GM21367 (cell line): ENCODE measurements around the gene ADGRD2.
"Not testable (repeated sequence)": the region's sequence is repeated elsewhere in the genome, so short reads cannot be mapped to it uniquely, and the experiment has no call there.

Experiments
- ATAC-seq: cut with Tn5 transposase; IDR thresholded peaks from one replicate; pipeline ENCODE4 v1.9.1; 2021; ENCODE audit not compliant: unreplicated experiment

ADGRD2 gene, protein sequence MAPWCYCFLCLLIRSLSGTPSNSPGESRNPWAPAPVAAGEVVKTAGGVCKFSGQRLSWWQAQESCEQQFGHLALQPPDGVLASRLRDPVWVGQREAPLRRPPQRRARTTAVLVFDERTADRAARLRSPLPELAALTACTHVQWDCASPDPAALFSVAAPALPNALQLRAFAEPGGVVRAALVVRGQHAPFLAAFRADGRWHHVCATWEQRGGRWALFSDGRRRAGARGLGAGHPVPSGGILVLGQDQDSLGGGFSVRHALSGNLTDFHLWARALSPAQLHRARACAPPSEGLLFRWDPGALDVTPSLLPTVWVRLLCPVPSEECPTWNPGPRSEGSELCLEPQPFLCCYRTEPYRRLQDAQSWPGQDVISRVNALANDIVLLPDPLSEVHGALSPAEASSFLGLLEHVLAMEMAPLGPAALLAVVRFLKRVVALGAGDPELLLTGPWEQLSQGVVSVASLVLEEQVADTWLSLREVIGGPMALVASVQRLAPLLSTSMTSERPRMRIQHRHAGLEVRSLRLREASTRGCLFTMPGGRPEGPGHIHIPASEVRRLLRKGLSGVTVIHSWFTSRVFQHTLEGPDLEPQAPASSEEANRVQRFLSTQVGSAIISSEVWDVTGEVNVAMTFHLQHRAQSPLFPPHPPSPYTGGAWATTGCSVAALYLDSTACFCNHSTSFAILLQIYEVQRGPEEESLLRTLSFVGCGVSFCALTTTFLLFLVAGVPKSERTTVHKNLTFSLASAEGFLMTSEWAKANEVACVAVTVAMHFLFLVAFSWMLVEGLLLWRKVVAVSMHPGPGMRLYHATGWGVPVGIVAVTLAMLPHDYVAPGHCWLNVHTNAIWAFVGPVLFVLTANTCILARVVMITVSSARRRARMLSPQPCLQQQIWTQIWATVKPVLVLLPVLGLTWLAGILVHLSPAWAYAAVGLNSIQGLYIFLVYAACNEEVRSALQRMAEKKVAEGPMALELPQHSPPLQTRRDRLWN

DNA sequence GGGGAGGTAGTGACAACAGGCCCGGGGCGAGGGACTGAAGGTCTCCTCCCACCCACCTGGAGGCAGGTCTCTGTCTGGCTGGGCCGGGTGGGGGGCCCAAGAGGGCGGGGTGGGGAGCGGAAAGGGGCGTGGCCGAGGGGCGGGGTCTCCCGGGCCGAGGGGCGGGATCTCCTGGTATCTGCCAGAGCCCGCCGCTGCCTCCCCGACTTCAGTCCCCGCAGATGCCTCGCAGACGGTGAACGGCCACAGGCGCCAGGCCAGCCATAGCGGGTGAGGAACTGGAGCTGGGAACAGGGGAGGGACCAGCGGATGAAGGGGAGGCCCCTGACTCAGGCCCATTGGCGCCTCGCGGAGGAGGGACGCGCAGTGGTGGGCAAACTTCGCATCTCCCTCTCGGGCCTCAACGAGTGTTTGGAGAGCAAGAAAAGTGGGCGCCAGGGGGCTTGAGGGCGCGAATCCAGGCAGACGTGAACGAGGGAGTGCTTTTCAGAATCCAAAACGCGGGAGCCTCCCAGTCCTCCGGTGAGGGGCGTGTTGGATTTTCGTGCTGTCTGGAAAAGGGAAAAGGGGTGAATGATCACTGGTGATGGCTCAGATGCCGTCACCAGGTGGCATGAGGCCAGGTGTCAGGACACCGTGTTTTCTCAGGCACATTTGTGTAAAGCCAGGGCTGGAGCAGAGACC, at the start of gene ADGRD2:
Gene ADGRD2 (plus strand): TSS at position 211 of the 684 bp plus-strand sequence. CDS start 1,216 bp downstream, outside the sequence.
- ATAC-seq: no peak

DNA sequence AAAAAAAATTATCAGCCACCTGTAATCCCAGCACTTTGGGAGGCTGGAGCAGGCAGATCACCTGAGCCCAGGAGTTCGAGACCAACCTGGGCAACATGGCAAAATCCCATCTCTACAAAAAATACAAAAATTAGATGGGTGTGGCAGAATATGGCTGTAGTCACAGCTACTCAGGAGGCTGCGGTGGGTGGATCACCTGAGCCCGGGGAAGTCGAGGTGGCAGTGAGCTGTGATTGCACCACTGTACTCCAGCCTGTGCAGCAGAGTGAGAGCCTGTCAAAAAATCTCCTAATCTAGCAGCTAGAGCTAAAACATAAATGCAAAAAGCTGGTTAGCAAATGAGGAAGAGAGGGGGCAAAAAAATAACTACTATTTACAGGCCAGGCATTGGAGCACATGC, 47.0 kb upstream of the ADGRD2 start:
- ATAC-seq: no peak

DNA sequence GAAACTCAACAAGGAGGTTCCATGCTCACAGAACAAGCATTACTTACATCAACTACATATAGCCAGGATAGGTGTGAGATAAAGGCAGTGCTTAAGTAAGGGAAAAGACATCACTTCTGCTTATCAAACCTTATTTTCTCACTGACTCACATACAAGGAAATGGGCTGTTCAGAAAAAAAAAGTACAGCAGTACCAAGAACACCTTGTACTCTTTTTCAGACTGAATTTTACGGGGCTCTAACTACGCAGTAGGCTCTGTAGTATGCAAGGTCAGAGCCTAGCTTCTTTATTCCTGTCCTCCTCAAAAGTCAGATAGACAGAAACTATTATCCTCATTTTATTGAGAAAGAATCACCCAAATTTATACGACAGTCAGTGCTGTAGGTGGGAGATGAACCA, 40.8 kb upstream of the ADGRD2 start:
- no peak for ATAC-seq

DNA sequence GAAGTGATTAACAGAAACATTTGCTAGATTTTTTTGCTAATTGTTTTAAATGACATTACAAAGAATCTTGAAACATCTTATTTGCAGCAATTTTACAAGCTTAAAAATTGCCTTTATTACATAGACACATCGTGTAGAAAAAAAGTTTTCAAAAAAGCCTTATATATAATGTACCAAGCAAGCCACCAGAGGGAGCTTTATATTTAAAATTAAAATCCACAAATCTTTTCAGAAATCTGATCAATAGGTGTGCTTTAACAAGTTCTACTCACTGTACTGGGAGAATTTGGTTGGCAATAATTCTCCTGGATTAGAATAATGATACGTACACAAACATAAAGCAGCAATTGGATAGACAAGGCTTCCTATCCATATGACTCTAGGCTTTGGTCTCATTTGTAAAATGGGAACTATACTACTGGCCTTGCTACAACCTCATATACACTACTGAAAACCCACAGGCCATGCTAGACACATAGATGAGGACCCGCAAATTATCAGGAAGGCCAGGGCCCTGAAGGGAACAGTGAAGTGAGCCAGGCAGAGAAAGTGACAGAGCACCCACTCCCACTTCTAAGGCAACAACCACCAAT, 39.8 kb upstream of the ADGRD2 start:
- ATAC-seq: no peak

DNA sequence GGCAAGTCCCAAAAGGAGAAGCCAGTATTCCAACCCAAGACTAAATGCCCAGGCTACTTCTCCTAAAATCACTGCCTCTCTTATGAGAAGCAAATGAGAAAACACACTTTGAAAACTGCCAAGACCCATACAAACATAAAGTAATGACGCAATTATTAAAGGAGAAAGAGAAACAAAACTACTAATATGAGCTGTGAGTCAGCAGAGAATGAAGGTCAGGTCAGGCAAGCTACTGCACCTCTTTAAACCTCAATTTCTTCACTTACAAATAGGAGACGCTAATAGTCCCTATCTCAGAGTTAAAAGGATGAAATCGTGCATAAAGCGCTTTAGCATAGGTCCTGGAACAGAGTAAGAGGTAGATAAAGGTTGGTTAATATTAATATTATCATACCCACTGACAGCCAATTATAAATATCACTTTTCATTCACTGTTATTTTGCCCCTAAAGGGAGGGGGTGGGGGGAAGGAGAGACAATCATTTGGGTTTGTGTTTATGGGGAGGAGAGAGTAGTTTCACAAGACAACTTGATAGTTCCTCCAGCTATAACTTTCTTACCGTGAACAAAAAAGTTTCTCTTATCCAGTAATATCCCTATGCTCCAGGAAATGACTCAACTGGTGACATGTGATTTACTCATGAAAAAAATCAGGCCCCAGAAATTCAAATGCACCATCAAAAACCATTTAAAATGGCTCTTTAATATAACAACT, 38.6 kb upstream of the ADGRD2 start:
- no peak for ATAC-seq

DNA sequence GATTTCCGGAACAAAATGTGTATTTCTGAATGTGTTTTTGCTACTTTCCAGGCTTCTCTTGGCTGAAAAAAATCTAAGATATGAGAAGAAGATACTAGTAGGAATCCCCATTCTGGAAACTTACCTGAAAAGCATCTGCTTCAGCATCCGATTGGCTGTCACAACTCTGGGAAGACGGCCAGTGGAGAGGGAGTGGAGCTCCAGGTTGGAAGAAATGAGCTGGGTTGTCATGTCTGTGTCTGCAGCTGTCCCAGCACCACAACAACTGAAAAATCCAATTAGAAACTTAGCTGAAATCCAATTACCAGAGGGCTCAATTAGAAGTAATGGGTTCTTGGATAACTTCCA, 38.0 kb upstream of the ADGRD2 start:
- ATAC-seq: no peak

DNA sequence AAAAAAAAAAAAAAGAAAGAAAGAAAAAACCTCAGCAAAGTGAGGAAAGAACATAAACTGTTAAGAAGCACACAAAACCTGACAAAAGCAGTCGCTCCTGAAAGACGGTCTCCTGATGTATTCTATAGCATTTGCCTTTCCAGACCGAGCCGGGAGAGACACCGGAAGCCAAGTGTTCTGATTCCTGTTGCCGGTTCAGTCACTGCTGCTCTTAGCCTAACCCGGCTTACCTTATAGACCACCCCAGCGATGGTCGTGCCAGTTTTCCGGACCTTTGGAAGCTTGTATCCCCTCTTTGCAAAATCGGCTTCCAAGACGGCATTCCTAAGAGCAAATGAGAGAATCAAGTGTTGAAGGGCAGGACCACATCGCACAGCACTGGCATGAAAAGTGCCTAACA, 35.6 kb upstream of the ADGRD2 start:
- ATAC-seq: no peak

DNA sequence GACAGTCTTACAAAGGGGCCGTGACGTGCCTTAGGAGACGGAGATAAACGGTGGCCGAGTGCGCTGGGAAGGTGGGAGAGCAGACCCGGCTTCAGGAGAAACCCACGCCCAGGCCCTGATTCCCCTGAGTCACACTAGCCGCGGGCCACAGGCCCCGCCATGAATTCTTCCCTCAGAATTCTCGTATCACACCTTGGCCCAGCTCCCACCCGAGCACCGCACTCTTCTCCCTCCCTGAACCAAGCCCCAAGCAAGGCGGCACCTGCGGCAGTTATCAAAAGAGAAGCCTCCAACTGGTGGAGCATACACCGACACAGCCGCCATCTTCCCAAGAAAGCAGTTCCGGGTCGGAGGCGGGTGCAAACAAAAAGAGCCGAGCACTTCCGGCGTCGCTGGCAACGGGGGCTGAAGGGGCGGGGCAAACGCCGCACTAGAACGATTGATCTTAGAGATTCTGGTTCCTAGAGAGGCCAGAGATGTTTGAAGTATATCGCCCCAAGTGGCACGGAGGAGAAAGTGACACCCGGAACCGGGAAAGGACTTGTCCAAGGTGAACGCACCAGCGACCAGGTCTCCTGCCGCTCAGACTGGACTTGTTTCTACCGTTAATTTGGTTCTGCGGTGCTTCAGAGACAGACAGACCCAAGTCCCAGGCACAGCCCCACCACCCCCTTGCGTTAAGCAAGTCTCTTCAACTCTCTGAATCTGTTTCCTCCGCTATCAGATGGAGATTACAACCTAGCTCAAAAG, 35.0 kb upstream of the ADGRD2 start, which contains the start of gene PSMB7:
Gene PSMB7 (minus strand): TSS at position 341 of the 750 bp plus-strand sequence. CDS start 17 bp downstream, at position 324.
- ATAC-seq: peak; percentile 87

DNA sequence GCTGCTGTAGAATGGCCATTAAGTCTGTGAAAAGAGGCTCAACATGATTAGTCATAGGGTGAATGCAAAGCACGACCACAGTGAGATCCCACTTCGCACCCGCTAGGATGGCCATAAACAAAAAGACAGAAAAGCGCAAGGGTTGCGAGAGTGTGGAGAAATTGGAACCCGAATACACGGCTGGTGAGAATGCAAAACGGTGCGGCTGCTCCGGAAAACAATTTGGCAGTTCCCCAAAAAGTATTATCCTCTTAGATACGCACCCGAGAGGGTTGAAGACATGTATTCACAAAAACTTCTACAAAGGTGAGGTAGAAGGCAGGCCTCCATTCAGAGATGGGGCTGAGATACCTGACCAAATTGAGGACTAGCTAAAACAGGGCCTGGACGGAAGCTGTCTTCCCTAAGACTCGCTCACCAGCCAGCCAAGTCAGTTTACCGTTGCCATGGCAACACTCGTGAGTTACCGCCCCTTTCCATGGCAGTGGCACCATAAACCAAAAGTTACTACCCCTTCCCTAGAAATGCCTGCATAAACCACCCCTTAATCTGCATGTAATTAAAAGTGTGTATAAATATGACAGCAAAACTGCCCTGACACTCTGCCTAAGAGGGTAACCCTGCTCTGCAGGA, 34.3 kb upstream of the ADGRD2 start:
- ATAC-seq: no peak

DNA sequence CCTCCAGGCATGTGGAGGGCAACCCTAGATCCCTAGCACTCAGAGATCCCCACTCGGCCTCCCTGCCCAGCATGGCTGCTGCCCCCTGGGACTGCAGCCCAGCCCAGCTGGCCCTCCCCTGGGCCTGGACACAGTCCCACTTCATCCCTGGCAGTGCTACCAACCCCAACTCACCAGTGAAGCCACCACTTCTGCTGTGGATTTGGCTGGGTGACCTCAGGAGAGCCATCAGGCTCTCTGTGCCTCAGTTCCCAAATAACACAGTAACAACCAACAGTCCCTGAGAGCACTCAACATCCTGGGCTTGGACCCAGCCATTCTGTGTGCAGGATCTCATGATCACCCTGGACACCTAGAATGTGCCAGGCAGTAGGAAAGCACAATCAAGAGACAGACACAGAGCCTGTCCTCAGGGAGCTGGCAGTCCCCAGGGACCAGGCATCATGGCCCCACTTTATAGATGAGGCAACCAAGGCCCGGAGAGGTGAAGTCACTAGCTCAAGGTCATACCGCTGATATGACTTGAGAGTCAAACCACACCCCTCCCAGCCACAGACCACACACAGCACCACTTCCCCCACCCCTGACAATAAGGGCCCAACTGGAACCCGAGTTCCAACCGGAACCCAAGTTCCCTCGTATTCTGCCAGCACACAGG, 30.3 kb upstream of the ADGRD2 start:
- ATAC-seq: no peak

DNA sequence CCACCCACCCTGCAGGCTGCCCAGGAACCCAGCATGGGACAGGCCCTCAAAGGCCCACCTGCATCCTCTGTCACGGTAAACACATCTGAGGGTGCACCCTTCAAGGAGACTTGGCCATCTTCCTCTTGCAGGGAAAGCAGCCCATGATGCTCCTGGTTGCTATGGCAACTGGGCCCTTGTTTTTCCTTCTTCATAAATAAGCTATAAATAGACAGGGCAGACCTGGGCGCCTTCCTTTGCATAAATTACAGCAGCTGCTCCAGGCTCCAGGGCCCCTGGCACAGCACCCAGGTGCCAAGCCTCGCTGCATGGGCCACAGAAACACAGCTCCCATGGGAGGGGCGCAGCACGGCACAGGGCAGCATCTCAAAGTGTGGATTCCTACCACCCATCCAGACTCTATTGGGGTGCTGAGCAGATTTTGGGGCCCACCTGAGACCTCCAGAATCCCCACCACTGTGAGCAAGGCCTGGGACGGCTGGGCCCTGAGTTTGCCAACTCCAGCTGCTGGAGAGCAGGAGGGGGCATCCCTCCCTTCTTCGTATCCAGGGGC, 29.2 kb upstream of the ADGRD2 start:
- ATAC-seq: no peak

DNA sequence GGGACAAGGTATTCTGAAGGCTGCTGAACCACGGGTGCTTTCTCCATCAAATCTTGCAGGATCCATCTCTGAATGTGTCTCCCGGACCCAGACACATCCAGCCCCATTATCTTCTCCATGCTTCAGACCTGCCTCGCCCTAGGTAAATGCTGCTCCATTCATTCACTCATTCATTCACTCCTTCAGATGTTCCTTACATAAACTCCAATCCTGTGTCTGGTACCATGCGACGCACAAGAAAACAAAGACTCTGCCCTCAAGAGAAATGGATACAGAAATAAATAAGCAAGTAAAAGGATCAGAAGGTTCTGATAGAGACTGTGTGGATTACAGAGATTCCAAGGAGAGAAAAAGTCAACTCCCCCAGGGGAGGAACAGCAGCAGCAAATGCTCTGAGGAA, 27.1 kb upstream of the ADGRD2 start:
- no peak for ATAC-seq

DNA sequence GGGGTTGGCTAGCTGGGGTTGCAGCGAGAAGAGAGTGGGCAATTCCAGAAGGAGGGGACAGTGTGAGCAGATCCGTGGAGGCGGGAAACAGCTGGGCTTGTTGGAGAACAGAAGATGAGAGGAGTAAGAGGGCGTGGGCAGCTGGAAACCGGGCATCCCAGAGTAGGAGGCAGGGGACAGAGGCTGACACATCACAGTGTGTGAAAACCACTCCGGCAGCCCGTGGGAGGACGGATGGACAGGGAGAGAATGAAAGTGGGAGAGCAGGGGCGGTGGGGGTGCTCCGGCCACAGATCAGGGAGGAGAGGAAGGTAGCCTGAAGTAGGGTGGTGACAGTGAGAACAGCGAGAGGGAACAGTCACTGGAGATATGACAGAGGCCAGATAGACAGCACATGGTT, 26.7 kb upstream of the ADGRD2 start:
- ATAC-seq: no peak

DNA sequence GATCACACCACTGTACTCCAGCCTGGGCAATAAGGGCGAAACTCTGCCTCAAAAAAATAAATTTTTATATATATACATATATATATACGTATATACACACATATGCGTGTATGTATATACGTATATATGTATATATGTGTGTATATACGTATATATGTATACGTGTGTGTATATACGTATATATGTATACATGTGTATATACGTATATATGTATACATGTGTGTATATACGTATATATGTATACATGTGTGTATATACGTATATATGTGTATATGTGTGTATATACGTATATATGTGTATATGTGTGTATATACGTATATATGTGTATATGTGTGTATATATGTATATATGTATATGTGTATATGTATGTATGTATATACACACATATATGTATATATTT, 24.5 kb upstream of the ADGRD2 start:
- not testable (repeated sequence) for ATAC-seq

DNA sequence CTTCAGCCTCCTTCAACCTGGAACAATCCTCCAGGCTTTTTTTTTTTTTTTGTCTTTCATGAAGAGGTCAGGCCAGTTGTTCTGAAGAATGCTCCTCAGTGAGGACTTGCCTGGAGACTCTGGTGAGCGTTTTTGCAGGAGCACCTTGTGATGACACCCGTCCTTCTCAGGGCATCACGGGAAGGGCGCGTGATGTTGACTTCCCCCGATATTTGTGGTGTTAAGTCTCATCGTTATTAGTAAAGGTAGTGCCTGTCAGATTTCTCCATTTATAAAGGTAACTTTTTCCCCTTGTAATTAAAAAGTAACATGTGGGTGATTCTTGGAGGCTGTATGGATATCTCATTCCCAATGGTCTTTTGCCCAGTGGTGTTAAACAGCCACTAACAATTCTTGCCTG, 23.9 kb upstream of the ADGRD2 start:
- ATAC-seq: no peak

DNA sequence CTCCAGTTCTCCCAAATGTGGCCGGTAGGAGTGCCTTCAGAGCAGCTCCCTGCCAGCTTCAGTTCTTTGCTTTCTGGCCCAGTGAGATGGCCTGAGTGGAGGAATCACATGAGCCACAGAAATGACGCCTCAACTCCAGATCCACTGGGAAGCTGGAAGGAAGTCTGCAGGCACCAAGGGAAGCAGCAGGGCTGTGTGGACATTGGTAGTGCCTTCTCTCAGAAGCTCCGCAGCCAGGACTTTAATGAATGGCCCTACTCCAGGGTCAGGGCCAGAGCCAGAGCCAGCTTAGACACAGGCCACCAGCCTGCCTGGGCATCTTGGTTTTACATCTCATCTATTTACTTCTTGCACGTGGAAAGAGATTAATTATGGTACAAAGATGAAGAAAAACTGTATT, 23.0 kb upstream of the ADGRD2 start:
- no peak for ATAC-seq

DNA sequence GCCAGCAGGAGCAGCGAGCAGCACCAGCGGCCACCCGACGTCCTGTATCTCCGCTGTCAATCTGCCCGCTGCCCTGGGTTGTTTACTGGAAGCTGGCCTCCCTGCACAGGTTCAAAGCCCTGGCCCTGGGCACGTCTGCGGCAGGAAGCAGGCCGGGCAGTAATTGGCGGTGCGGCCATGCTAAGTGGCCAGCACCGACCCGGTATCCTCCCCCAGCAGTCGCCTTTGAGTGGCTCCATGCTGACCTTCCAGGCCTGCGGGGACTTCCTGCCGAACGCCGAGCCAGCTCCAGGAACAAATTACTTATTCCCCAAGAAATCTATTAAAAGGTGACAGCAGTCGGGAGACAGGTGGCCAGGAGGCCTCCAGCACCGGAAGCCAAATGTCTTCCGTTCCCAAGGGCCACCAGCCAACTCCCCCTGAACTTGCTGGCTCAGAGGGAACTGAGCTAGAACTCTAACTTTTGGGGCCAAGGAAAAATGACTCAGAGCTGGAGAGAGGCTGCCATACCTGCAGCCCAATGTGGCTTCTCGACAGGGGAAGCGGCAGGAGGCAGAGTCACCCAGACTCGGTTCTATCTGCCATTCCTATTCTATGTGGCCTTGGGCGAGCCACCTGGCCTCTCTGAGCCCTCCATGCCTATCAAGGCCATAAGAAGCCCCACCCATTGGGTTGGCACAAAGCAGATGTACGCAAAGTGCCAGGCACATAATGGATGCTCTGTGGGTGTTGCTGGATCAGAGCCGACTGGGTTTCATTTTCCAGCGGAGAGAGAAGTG, 21.3 kb upstream of the ADGRD2 start:
- ATAC-seq: no peak

DNA sequence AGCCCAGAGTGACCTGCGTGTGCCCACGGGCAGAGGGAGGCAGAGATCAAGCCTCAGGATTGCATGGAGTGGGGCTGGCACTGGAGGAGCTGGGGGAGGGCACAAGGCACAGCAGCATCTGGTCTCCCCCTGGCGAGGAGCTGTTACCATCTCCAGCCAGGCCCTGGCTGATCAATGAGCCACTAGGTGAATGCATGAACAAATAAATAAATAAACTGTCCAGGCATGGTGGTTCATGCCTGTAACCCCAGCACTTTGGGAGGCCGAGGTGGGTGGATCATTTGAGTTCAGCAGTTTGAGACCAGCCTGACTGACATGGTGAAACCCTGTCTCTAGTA, 20.8 kb upstream of the ADGRD2 start:
- ATAC-seq: no peak
